Hepatocyte (in vitro differentiated cells): ENCODE results near the gene CDPF1. TPM values are rescaled to one million over a fixed set of nuclear protein-coding genes. Genes with fewer than 3 reads are reported as not detected.

Experiments used
- DNase-seq: peaks from one replicate; pipeline ENCODE4 v3.0.0-alpha.2; 2016; ENCODE audit warnings: low spot score
- H2AFZ ChIP-seq: fragments of 200-600 bp; sonication (generic); 2 replicates; pipeline ENCODE4 v1.6.0; 2016; ENCODE audit warnings: antibody characterized with exemption, mild to moderate bottlenecking
- H3K27ac ChIP-seq: fragments of 200-600 bp; sonication (generic); 2 replicates; pipeline ENCODE4 v1.5.1; 2016; ENCODE audit warnings: mild to moderate bottlenecking
- H3K27me3 ChIP-seq: fragments of 200-600 bp; sonication (generic); 2 replicates; pipeline ENCODE4 v1.6.1; 2016
- H3K36me3 ChIP-seq: fragments of 200-600 bp; sonication (generic); replicated peaks from 2 replicates; pipeline ENCODE4 v1.5.1; 2016; ENCODE audit warnings: low read depth; ENCODE audit not compliant: insufficient read depth
- H3K4me1 ChIP-seq: fragments of 200-600 bp; sonication (generic); 2 replicates; pipeline ENCODE4 v1.5.1; 2016; ENCODE audit warnings: mild to moderate bottlenecking, moderate library complexity; ENCODE audit not compliant: insufficient read depth
- H3K4me2 ChIP-seq: fragments of 200-600 bp; sonication (generic); 2 replicates; pipeline ENCODE4 v1.6.0; 2016
- H3K4me3 ChIP-seq: fragments of 200-600 bp; sonication (generic); 2 replicates; pipeline ENCODE4 v1.5.1; 2016; ENCODE audit warnings: mild to moderate bottlenecking
- H3K79me2 ChIP-seq: fragments of 200-600 bp; sonication (generic); 2 replicates; pipeline ENCODE4 v1.6.0; 2017; ENCODE audit warnings: mild to moderate bottlenecking
- H3K9me2 ChIP-seq: fragments of 200-600 bp; sonication (generic); replicated peaks from 2 replicates; pipeline ENCODE4 v1.6.0; 2017; ENCODE audit warnings: mild to moderate bottlenecking; ENCODE audit not compliant: insufficient read depth
- H3K9me3 ChIP-seq: fragments of 200-600 bp; sonication (generic); 2 replicates; pipeline ENCODE4 v1.5.1; 2016; ENCODE audit warnings: low read depth, mild to moderate bottlenecking
- H4K20me1 ChIP-seq: fragments of 200-600 bp; sonication (generic); 2 replicates; pipeline ENCODE4 v1.6.0; 2016; ENCODE audit warnings: mild to moderate bottlenecking; ENCODE audit not compliant: insufficient read depth, poor library complexity, severe bottlenecking
- EZH2 ChIP-seq: fragments of 200-600 bp; sonication (generic); IDR thresholded peaks from 2 replicates; pipeline ENCODE4 v1.6.1; 2016; ENCODE audit warnings: antibody characterized with exemption, mild to moderate bottlenecking, borderline replicate concordance
- EZH2phosphoT487 ChIP-seq: fragments of 200-600 bp; sonication (generic); IDR thresholded peaks from one replicate; pipeline ENCODE4 v1.6.1; 2018; ENCODE audit warnings: antibody characterized with exemption, mild to moderate bottlenecking, low read depth, moderate library complexity; ENCODE audit not compliant: unreplicated experiment, severe bottlenecking
- WGBS: methylation state at CpG from one replicate; pipeline ENCODE4 v1.1.6; 2016; ENCODE audit warnings: low lambda C conversion rate; ENCODE audit errors: missing lambda C conversion rate; 5-methylcytosine and 5-hydroxymethylcytosine counted together
- polyA plus RNA-seq: library from polyadenylated mRNA; unstranded; fragments of >200 nt; fragmentation: Nextera tagmentation; extraction: Ambion mirVana; gene quantifications from 2 replicates; pipeline ENCODE4 v1.2.1, GENCODE V29; 2016
- total RNA-seq: library from RNA; depleted of rRNA; stranded (reverse); fragments of >200 nt; gene quantifications from 2 replicates; pipeline ENCODE4 v1.2.3, GENCODE V29; 2014
- TF ChIP-seq, protein P1 (sequence below): fragments of 200-600 bp; sonication (generic); IDR thresholded peaks from 2 replicates; pipeline ENCODE4 v1.5.1; 2016; ENCODE audit warnings: antibody characterized with exemption, mild to moderate bottlenecking; ENCODE audit not compliant: poor library complexity

CDPF1 gene
- total and polyA plus RNA-seq, 2 experiments from 2014 or later: 8.2 to 13.6 TPM

DNA sequence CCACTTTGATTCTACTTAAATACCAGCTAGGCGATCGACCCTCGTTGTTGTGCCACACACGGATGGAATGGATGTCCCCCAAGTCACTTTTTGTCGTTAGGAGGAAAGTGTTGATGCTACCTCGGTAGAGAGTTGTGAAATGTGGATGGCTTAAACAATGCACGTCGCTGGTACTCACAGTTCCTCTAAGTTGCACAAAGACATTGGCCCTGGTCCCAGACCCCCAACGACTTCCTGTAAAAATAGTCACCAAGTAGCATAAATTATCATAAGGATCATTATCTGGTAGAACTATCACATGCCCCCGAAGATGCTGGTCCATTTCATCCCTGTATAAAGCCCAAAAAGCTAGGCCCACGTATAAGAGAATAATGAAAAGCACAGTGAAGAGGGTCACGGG is 9.3 kb upstream of the CDPF1 start:
- Histone ChIP-seq H2AFZ (no peak overlapping the region), H4K20me1 (no peaks in the 10 kb centered on the region), H3K9me2 (no peaks in the 10 kb centered on the region), H3K79me2 (no peaks in the 10 kb centered on the region), H3K9me3 (no peaks in the 10 kb centered on the region), H3K27me3 (peaks cover 27% of the 10 kb centered on the region), H3K36me3 (no peaks in the 10 kb centered on the region), H3K4me1 (no peaks in the 10 kb centered on the region), H3K4me2 (no peak overlapping the region), H3K4me3 (no peak overlapping the region), H3K27ac (no peak overlapping the region)
- no peak for TF ChIP-seq EZH2
- TF ChIP-seq, protein P1, sequence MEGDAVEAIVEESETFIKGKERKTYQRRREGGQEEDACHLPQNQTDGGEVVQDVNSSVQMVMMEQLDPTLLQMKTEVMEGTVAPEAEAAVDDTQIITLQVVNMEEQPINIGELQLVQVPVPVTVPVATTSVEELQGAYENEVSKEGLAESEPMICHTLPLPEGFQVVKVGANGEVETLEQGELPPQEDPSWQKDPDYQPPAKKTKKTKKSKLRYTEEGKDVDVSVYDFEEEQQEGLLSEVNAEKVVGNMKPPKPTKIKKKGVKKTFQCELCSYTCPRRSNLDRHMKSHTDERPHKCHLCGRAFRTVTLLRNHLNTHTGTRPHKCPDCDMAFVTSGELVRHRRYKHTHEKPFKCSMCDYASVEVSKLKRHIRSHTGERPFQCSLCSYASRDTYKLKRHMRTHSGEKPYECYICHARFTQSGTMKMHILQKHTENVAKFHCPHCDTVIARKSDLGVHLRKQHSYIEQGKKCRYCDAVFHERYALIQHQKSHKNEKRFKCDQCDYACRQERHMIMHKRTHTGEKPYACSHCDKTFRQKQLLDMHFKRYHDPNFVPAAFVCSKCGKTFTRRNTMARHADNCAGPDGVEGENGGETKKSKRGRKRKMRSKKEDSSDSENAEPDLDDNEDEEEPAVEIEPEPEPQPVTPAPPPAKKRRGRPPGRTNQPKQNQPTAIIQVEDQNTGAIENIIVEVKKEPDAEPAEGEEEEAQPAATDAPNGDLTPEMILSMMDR: no peak
- no peak for TF ChIP-seq EZH2phosphoT487
- DNase-seq: no peak
- WGBS: 90% methylated on average over 12 of the region's 12 CpGs

DNA sequence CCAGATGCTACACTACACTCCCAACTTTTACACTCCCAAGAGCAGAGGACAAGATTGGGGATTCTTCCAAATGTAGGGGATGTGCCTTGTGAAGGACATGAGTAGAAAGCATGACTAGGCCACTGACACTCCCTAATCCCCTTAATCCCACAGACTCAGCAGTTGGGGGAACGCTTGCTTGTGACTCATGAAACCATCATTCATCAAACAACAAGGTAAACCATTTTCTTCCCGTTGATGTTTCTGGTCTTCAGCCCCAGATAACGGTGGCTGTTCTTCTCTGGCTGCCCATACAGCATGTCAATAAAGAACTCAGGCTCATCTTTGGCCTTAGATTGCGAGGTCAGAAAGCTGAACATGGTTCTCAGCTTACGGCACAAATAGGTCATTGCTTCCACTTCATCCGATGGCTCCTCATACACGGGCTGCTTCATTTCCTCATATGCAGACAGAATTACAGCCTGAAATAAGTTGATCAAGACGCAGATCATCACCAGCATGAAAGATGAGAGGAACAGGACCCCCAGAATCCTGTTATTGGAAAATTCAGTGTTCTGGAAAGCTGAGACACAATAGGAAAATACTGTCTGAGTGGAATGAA is 6.4 kb upstream of the CDPF1 start:
- Histone ChIP-seq H2AFZ (no peak overlapping the region), H3K9me3 (no peaks in the 10 kb centered on the region)

GRCh38 chr22:46251816-46252380 is 1.8 kb upstream of the CDPF1 start:
- DNase-seq: no peak
- no peaks in the 10 kb centered on the region for H3K27me3 ChIP-seq
- no peaks in the 10 kb centered on the region for H3K36me3 ChIP-seq
- peaks cover 6% of the 10 kb centered on the region for H3K4me1 ChIP-seq
- H3K4me3 ChIP-seq: no peak overlapping the region
- no peak for TF ChIP-seq EZH2phosphoT487
- WGBS: 98% methylated on average over 9 of the region's 9 CpGs
- peaks cover 6% of the 10 kb centered on the region for H3K79me2 ChIP-seq
- no peaks in the 10 kb centered on the region for H4K20me1 ChIP-seq
- no peak overlapping the region for H3K4me2 ChIP-seq
- no peak overlapping the region for H3K27ac ChIP-seq
- no peaks in the 10 kb centered on the region for H3K9me2 ChIP-seq
- H3K9me3 ChIP-seq: no peaks in the 10 kb centered on the region
- H2AFZ ChIP-seq: no peak overlapping the region

More for the DNA sequence above, 6.4 kb upstream of the CDPF1 start:
- TF ChIP-seq EZH2phosphoT487 (no peak), EZH2 (no peak)
- TF ChIP-seq, protein P1: no peak
- H3K4me2 ChIP-seq: no peak overlapping the region
- 64% methylated on average over 8 of the region's 8 CpGs for WGBS
- no peak overlapping the region for H3K27ac ChIP-seq
- no peak for DNase-seq
- no peaks in the 10 kb centered on the region for H4K20me1 ChIP-seq
- H3K27me3 ChIP-seq: peaks cover 11% of the 10 kb centered on the region
- H3K79me2 ChIP-seq: no peaks in the 10 kb centered on the region
- no peaks in the 10 kb centered on the region for H3K9me2 ChIP-seq
- no peak overlapping the region for H3K4me3 ChIP-seq
- no peaks in the 10 kb centered on the region for H3K36me3 ChIP-seq
- no peaks in the 10 kb centered on the region for H3K4me1 ChIP-seq

DNA sequence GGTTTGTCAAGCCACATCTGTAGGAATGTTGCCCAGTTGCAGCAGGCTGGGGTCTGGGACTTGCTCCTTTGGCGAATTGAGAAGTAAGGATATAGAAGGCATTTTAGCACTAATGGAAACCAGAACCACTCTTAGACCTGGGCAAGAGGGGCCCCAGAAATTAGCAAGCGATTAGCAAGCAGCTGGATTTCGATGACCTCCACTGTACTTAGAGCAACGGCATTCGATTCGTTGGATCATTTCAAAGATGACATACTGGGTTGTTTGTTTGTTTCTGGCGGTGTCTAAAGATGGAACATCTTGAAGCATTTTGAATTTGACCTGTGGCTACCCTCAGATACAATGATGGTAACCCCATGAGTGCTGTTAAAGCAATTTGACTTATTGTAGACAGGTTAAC is 1.2 kb upstream of the CDPF1 start:
- Histone ChIP-seq H3K4me3 (no peak overlapping the region), H3K27ac (no peak overlapping the region), H3K27me3 (no peaks in the 10 kb centered on the region), H2AFZ (no peak overlapping the region), H3K36me3 (no peaks in the 10 kb centered on the region), H3K4me2 (peak overlapping the region; percentile 99), H3K9me3 (no peaks in the 10 kb centered on the region), H3K9me2 (no peaks in the 10 kb centered on the region), H3K79me2 (peaks cover 6% of the 10 kb centered on the region), H3K4me1 (peaks cover 6% of the 10 kb centered on the region), H4K20me1 (no peaks in the 10 kb centered on the region)
- TF ChIP-seq, protein P1: no peak
- TF ChIP-seq EZH2phosphoT487 (no peak), EZH2 (no peak)
- DNase-seq: no peak
- WGBS: 88% methylated on average over 7 of the region's 7 CpGs
